ENCODE results near the gene CHST8.

GRCh38 chr19:33811246-33811645 lies 189.5 kb downstream of the CHST8 start:
- TF ChIP-seq CTCF (conservative IDR thresholded peaks at IDR 0.05 in 1 of 2, IDR thresholded peaks at IDR 0.05 in 1 of 2; ENCODE audit: extremely low read depth in 1 of 2, insufficient read depth in 1 of 2, low read depth in 1 of 2, low read length in 2 of 2) = no peak
- no peak for TF ChIP-seq EZH2 (IDR thresholded peaks at IDR 0.05; ENCODE audit: borderline replicate concordance, low read length)

Data from mammary epithelial cell (primary cell).